WTC11 (cell line): ENCODE results near the gene SCYL1.

ENCODE experiments used
- NFE2L1 ChIP-seq: sonication (generic); formaldehyde crosslinking; IDR thresholded peaks from 2 replicates; pipeline ENCODE4 v1.8.1; 2023; ENCODE audit warnings: missing genetic modification reagents
- NR1H2 ChIP-seq: sonication (generic); formaldehyde crosslinking; IDR thresholded peaks from 2 replicates; pipeline ENCODE4 v1.9.0; 2021; ENCODE audit warnings: mild to moderate bottlenecking, moderate library complexity, missing genetic modification reagents
- TF ChIP-seq, protein P1 (sequence below): fragments of 200-600 bp; IDR thresholded peaks from 2 replicates; pipeline ENCODE4 v1.8.0; 2022; ENCODE audit warnings: antibody characterized with exemption
- TF ChIP-seq, protein P2 (sequence below): fragments of 250-450 bp; sonication (Bioruptor Pico); IDR thresholded peaks from 2 replicates; pipeline ENCODE4 v1.9.0; 2021; ENCODE audit warnings: mild to moderate bottlenecking

DNA sequence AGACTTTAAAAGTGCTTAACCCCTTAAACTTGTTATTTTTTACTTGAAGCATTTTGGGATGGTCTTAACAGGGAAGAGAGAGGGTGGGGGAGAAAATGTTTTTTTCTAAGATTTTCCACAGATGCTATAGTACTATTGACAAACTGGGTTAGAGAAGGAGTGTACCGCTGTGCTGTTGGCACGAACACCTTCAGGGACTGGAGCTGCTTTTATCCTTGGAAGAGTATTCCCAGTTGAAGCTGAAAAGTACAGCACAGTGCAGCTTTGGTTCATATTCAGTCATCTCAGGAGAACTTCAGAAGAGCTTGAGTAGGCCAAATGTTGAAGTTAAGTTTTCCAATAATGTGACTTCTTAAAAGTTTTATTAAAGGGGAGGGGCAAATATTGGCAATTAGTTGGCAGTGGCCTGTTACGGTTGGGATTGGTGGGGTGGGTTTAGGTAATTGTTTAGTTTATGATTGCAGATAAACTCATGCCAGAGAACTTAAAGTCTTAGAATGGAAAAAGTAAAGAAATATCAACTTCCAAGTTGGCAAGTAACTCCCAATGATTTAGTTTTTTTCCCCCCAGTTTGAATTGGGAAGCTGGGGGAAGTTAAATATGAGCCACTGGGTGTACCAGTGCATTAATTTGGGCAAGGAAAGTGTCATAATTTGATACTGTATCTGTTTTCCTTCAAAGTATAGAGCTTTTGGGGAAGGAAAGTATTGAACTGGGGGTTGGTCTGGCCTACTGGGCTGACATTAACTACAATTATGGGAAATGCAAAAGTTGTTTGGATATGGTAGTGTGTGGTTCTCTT lies 23.2 kb upstream of the SCYL1 start:
- TF ChIP-seq, protein P1, sequence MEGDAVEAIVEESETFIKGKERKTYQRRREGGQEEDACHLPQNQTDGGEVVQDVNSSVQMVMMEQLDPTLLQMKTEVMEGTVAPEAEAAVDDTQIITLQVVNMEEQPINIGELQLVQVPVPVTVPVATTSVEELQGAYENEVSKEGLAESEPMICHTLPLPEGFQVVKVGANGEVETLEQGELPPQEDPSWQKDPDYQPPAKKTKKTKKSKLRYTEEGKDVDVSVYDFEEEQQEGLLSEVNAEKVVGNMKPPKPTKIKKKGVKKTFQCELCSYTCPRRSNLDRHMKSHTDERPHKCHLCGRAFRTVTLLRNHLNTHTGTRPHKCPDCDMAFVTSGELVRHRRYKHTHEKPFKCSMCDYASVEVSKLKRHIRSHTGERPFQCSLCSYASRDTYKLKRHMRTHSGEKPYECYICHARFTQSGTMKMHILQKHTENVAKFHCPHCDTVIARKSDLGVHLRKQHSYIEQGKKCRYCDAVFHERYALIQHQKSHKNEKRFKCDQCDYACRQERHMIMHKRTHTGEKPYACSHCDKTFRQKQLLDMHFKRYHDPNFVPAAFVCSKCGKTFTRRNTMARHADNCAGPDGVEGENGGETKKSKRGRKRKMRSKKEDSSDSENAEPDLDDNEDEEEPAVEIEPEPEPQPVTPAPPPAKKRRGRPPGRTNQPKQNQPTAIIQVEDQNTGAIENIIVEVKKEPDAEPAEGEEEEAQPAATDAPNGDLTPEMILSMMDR = no peak
- TF ChIP-seq, protein P2, sequence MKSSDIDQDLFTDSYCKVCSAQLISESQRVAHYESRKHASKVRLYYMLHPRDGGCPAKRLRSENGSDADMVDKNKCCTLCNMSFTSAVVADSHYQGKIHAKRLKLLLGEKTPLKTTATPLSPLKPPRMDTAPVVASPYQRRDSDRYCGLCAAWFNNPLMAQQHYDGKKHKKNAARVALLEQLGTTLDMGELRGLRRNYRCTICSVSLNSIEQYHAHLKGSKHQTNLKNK = no peak
- TF ChIP-seq NFE2L1 (no peak), NR1H2 (CRISPR knock-in tag) (no peak)
